Tibial nerve (tissue), 4 donors: ENCODE results near the gene UQCC3. TPM values are rescaled to one million over a fixed set of nuclear protein-coding genes. Genes with fewer than 3 reads are reported as not detected.
A peak's percentile ranks its signal among the peaks of the same experiment; 100 is the strongest.

ENCODE experiments used
- DNase-seq, 2 donors: peaks; one replicate each; pipeline ENCODE4 v3.0.0-alpha.2; 2019; ENCODE audit warnings: low spot score in 2 of 2
- H3K27ac ChIP-seq, 4 donors: fragments of 200-600 bp; sonication (generic) in 3 of 4; one replicate each; pipeline ENCODE4 v1.5.1; 2017 to 2019; ENCODE audit warnings: mild to moderate bottlenecking in 1 of 4
- H3K27me3 ChIP-seq, 2 donors: fragments of 200-600 bp; sonication (generic) in 1 of 2; one replicate each; pipeline versions ENCODE4 v1.5.1 to v1.6.0; 2017 to 2019
- H3K36me3 ChIP-seq, 3 donors: fragments of 200-600 bp; sonication (generic); one replicate each; pipeline ENCODE4 v1.5.1; 2018 to 2019
- H3K4me1 ChIP-seq, 4 donors: fragments of 200-600 bp; sonication (generic) in 3 of 4; one replicate each; pipeline ENCODE4 v1.5.1; 2017 to 2019
- H3K4me3 ChIP-seq, 4 donors: fragments of 200-600 bp; sonication (generic) in 3 of 4; one replicate each; pipeline ENCODE4 v1.5.1; 2017 to 2019; ENCODE audit warnings: mild to moderate bottlenecking in 1 of 4, moderate library complexity in 1 of 4
- H3K9me3 ChIP-seq, 4 donors: fragments of 200-600 bp; sonication (generic) in 3 of 4; one replicate each; pipeline ENCODE4 v1.5.1; 2017 to 2019
- EP300 ChIP-seq, 2 donors: sonication (generic); formaldehyde crosslinking; IDR thresholded peaks; one replicate each; pipeline ENCODE4 v1.6.1; 2017; ENCODE audit warnings: antibody characterized with exemption in 2 of 2, mild to moderate bottlenecking in 1 of 2
- POLR2A ChIP-seq, 2 donors: fragments of 450-650 bp; IDR thresholded peaks; one replicate each; pipeline ENCODE4 v1.6.1; 2017; ENCODE audit warnings: antibody characterized with exemption in 2 of 2, mild to moderate bottlenecking in 2 of 2, moderate library complexity in 2 of 2
- WGBS, 2 donors: methylation state at CpG; one replicate each; pipeline ENCODE4 v1.1.5; 2018; 5-methylcytosine and 5-hydroxymethylcytosine counted together
- total RNA-seq, 4 donors: library from RNA; depleted of rRNA; stranded (reverse); fragments of >200 nt; gene quantifications; one replicate each; pipeline ENCODE4 v1.1.0, GENCODE V29; 2016
- TF ChIP-seq, protein P1 (sequence below), 5 experiments: fragments of 200-600 bp in 3 of 5; fragments of 450-650 bp in 2 of 5; sonication (generic) in 3 of 5; IDR thresholded peaks; one replicate each; pipeline ENCODE4 v1.5.1; 2016 to 2019; ENCODE audit warnings: antibody characterized with exemption in 5 of 5, mild to moderate bottlenecking in 3 of 5, moderate library complexity in 2 of 5

UQCC3 gene
- total RNA-seq, 4 donors from 2014 or later: 7.6 to 22.2 (median 14.6) TPM

DNA sequence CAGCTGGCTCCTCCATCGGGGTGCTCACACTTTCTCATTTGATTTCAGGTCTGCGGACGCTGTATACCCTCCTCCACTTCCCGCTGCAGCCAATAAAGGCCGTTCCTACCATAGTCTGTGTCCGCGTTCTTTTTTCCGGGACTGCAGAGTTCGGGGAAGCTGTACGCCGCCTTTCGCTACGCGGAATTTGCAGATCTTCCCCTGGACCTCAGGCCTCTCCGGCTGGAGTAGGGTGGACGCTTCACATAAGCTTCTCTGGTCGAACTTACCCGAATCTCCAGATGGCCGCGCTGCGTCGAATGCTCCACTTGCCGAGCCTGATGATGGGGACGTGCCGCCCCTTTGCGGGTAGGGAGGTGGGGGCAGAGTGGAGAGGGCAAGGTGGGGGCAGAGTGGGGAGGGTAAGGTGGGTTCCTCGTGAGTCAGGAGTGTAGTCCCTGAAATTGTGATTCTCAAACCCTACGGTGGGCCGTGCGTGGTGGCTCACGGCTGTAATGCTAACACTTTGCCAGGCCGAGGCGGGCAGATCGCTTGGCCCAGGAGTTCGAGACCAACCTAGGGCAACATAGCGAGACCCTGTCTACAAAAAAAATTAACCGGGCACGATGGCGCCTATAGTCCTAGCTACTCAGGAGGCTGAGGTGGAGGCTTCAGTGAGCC is 5.7 kb upstream of the UQCC3 start:
- H3K27me3 ChIP-seq: no peaks in the 10 kb centered on the region
- H3K9me3 ChIP-seq: no peaks in the 10 kb centered on the region
- DNase-seq: peak in 1 of 2 donors; percentile 33
- H3K4me1 ChIP-seq: peaks cover 0 to 52% (median 30%) of the 10 kb centered on the region in 4 donors
- H3K4me3 ChIP-seq: peak overlapping the region; percentile 60 to 94 (median 75)
- H3K36me3 ChIP-seq: peaks cover 0 to 36% (median 0%) of the 10 kb centered on the region in 3 donors
- WGBS, 2 donors: 5 to 6% methylated on average over 36 to 38 of the region's 39 CpGs
- peak overlapping the region; percentile 53 to 93 (median 92) for H3K27ac ChIP-seq
- TF ChIP-seq EP300 (IDR thresholded peaks at IDR 0.05): no peak
- TF ChIP-seq POLR2A (IDR thresholded peaks at IDR 0.05): no peak
- TF ChIP-seq, protein P1, sequence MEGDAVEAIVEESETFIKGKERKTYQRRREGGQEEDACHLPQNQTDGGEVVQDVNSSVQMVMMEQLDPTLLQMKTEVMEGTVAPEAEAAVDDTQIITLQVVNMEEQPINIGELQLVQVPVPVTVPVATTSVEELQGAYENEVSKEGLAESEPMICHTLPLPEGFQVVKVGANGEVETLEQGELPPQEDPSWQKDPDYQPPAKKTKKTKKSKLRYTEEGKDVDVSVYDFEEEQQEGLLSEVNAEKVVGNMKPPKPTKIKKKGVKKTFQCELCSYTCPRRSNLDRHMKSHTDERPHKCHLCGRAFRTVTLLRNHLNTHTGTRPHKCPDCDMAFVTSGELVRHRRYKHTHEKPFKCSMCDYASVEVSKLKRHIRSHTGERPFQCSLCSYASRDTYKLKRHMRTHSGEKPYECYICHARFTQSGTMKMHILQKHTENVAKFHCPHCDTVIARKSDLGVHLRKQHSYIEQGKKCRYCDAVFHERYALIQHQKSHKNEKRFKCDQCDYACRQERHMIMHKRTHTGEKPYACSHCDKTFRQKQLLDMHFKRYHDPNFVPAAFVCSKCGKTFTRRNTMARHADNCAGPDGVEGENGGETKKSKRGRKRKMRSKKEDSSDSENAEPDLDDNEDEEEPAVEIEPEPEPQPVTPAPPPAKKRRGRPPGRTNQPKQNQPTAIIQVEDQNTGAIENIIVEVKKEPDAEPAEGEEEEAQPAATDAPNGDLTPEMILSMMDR (IDR thresholded peaks at IDR 0.05): no peak

DNA sequence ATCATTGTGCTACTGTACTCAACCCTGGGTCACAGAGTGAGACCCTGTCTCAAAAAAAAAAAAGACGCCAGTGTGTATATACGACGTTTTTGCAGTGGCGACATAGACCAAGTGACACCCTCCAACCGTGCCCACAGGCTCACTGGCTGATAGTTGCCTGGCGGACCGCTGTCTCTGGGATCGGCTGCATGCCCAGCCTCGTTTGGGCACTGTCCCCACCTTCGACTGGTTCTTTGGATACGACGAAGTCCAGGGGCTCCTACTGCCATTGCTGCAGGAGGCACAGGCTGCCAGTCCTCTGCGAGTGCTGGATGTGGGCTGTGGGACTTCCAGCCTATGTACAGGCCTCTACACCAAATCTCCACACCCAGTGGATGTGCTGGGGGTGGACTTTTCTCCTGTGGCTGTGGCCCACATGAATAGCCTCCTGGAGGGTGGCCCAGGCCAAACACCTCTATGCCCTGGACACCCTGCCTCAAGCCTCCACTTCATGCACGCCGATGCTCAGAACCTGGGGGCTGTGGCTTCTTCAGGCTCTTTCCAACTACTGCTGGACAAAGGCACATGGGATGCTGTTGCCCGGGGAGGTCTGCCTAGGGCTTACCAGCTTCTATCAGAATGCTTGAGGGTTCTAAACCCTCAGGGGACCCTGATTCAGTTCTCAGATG is 5.1 kb upstream of the UQCC3 start:
- WGBS, 2 donors: 56 to 64% methylated on average over 16 of the region's 16 CpGs

DNA sequence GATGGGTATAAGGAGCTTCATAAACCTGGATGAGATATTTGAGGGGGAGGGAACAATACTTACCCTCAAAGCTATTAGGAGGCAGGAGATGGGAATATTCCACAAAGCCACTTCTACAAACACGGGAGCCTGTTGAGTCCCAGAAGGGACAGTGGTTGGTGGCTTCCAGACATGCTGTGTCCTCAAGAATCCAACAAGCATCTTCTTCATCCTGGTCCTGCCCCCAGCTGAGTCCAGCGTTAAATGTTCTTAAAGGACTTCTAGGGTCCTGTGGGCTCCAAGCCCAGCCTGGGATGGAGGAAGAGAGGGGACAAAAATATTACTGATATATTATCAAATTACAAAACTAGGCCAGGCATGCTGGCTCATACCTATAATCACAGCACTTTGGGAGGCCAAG is 4.0 kb upstream of the UQCC3 start:
- no peak for TF ChIP-seq EP300 (IDR thresholded peaks at IDR 0.05)
- TF ChIP-seq, protein P1 (IDR thresholded peaks at IDR 0.05): no peak
- no peak for TF ChIP-seq POLR2A (IDR thresholded peaks at IDR 0.05)
- H3K4me1 ChIP-seq: peaks cover 0 to 60% (median 34%) of the 10 kb centered on the region in 4 donors
- H3K27me3 ChIP-seq: no peaks in the 10 kb centered on the region
- H3K4me3 ChIP-seq: no peak overlapping the region
- 78 to 89% methylated on average over 2 of the region's 2 CpGs for WGBS, 2 donors
- no peak for DNase-seq
- H3K9me3 ChIP-seq: no peaks in the 10 kb centered on the region
- peaks cover 0 to 26% (median 0%) of the 10 kb centered on the region in 3 donors for H3K36me3 ChIP-seq
- H3K27ac ChIP-seq: peak overlapping the region in 1 of 4 donors; percentile 93

More for the DNA sequence above, 5.1 kb upstream of the UQCC3 start:
- Histone ChIP-seq H3K4me3 (peak overlapping the region; percentile 60 to 94 (median 75)), H3K9me3 (no peaks in the 10 kb centered on the region), H3K4me1 (peaks cover 0 to 56% (median 32%) of the 10 kb centered on the region in 4 donors), H3K27ac (peak overlapping the region in 3 of 4 donors; percentile 91 to 93 (median 93)), H3K27me3 (no peaks in the 10 kb centered on the region), H3K36me3 (peaks cover 0 to 36% (median 0%) of the 10 kb centered on the region in 3 donors)
- TF ChIP-seq POLR2A (IDR thresholded peaks at IDR 0.05): no peak
- no peak for TF ChIP-seq EP300 (IDR thresholded peaks at IDR 0.05)
- TF ChIP-seq, protein P1 (IDR thresholded peaks at IDR 0.05): no peak
- DNase-seq: no peak

DNA sequence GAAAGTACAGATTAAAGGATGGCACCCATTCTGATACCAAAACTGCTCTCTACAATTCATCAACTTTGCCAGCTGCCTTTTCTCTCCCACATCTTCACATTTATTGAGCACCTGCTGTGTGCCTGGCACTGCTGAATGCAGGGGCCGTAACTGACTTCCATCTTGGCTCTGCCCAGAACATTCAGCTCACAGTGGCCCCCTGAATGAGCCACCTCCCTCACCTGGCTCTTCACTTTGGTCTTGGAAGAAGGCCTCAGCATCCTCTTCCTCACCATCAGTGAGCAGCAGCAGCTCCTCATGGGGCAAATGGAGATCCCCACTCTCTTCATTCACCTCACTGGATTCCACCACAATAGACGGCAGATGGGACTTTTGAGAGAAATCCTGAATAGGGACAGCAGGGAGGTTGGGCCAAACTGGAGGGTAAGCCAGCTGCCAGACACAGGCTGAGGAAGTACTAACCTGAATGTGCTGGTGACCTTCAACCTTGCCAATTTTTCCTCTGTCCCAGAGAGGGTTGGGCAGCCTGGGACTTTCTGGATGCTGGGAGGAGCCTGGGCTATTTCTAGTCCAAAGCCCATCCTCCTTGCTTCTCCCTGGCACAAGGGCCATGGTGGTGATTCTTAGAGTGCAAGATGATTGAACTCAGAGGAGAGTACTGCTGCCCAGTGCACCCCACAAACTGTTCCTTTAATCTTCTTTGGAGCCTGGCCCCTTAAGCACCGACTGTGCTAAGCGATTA is 1.9 kb upstream of the UQCC3 start:
- DNase-seq: no peak
- Histone ChIP-seq H3K36me3 (peaks cover 0 to 29% (median 0%) of the 10 kb centered on the region in 3 donors), H3K4me1 (peaks cover 0 to 70% (median 38%) of the 10 kb centered on the region in 4 donors), H3K9me3 (no peaks in the 10 kb centered on the region), H3K27me3 (no peaks in the 10 kb centered on the region), H3K4me3 (no peak overlapping the region), H3K27ac (peak overlapping the region in 2 of 4 donors; percentile 10 to 21)
- TF ChIP-seq, protein P1 (IDR thresholded peaks at IDR 0.05): no peak
- TF ChIP-seq POLR2A (IDR thresholded peaks at IDR 0.05) (no peak), EP300 (IDR thresholded peaks at IDR 0.05) (no peak)
- WGBS, 2 donors: 73 to 76% methylated on average over 4 of the region's 4 CpGs
